ENCODE measurements around the gene IL1RN. TPM values are rescaled to one million over a fixed set of nuclear protein-coding genes. Genes with fewer than 3 reads are reported as not detected.
A peak's percentile ranks its signal among the peaks of the same experiment; 100 is the strongest.

IL1RN gene
- total RNA-seq, 1 donor from 2014 or later = not detected

DNA sequence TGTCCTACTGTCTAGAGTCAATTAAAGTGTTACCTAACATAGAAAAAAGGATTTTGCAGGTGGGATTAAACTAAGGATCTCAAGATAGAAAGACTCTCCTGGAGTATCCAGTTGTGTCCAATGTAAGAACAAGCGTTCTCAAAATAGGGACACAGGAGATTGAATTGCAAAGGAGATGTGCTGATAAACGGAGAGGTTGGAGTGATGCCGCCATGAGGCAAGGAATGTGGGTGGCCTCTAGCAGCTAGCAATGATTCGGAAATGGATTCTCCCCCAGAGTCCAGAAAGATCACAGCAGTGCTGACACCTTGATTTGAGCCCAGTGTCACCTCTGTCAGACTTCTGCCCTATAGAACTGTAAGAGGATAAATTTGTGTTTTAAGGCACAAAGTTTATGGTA lies 24.1 kb upstream of the IL1RN start:
- DNase-seq (ENCODE audit: low read depth in 2 of 2) = no peak

DNA sequence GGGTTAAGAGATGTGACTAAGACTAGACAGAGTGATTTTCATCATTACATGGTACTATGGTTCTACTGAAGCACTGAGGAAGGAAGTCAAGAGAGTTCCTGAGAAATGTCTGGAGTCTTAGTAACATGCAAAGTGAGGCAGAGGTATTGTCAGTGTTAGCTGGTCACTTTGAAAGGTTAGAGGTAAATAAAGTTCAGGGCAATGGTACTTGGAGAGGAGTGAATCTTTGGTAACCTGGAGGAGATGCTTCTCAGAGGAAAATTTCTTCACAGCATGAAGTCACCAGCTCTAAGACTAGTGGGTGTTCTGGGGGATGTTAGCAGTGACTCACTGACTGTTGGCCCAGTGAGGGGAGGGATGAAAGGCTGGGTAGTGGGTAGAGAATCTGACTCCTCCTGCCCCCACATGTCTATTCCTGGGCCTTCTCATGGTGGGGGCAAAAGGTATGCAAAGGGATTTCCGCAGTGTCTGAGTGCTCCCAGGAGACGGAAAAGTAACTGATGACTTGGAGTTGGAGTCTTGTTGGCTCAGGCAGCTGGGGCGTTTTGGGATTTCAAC lies 23.3 kb upstream of the IL1RN start:
- DNase-seq (ENCODE audit: low read depth in 2 of 2) = no peak

DNA sequence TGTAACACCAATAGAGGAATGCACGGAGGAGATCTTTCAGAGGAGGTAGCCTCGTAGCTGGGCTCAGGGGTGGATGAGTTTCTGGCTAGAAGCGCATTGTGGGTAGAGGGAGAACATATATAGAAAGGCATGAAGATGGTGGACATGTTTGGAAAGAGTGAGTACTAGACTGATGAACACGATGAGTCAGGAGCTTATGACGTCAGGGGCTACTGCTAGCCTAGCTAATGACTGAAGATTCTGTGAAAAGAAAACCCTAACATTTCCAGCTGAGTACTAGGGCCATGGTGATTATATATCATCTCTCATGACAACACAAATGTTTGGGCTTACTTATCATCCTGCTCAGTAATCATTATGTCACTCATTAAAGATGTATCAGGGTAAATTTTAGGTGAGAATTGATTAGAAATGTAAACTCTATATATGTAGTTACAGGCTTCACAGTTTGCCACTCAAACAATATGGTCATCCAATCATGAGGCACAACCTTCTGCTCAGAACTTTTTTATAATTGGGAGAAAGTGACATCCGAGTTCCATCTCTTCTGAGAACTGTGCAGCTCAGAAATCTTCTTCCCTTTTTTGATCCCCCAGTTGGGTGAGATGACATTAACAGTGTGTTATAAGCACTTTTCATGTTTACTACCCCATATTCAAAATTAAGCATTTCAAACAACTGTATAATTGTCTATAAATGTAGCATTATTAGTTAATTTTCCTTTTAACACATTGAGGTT lies 22.2 kb upstream of the IL1RN start:
- DNase-seq (ENCODE audit: low read depth in 2 of 2) = no peak

DNA sequence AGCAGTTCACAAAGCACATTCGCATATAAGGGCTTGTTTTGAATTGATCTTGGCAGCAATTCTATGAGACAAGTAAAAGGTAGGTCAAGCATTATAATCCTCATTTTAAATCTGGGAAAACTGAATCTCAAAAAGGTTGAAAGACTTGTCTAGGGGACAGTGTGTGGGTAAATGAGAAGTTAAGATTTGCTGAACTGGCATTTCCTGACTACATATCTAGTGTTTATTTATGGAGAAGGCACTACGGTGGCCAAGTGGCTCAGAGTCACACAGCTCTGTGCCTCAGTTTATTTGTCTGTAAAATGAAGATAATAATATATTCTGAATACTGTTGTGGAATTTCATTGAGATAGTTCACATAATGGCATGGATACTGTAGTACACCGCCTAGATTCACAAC lies 16.3 kb upstream of the IL1RN start:
- DNase-seq (ENCODE audit: low read depth in 2 of 2) = no peak

DNA sequence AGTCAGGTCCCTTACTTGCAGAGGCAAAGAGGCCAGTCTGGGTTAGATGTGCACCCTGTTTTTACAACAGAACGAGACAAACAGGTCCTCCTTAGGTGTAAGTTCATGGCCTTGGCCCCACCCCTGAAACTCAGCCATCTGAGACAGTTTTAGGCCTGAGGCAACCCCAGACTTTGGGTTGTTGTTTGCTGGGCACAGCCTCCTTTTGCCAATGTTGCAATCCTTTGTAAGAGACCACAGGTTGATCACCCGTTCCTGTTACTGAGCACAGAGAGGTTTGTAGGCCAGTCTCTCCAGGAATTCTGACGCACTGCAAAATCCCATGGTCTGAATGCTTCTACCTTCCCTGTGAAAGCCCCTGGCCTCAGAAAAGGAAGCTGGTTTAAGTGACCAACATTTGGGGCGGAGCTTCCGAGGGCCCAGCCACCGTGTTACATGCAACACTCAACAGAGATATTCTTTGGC lies 15.5 kb upstream of the IL1RN start:
- DNase-seq (ENCODE audit: low read depth in 2 of 2) = no peak

DNA sequence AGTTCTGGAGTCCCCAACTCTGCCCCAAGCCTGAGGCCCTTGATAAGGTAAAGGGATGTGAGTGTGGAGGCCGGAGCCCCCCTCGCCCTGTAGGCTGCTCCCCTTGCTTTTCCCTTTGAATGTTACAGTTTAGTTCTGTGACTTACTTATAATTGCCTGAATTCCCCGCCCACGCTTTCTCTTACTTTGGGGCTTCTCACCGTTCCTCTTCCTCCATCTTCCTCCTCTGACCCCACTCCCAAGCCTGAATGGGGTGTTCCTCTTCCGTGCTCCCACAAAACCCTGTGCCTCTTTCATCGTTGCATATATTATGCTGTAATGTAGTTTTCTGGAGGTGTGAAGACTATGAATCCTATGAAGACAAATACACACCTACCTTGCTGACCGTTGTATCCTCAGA lies 15.0 kb upstream of the IL1RN start:
- no peak for DNase-seq (ENCODE audit: low read depth in 2 of 2)

DNA sequence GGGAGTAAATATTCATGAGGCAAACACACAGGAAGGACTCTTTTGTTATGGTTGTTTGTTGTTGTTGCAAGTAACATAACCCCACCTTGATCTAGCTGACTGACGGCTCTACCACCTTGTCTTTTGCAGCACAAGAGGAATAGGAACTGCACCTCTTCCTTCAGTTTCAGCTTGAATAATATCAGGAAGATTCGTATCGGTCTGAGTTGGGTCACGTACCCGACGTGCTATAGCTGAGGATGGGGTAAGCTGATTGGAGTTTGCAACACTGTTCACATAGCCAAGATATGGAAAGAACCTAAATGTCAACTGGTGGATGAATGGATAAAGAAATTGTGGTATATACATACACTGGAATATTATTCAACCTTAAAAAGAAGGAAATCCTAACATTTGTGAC lies 14.5 kb upstream of the IL1RN start:
- no peak for DNase-seq (ENCODE audit: low read depth in 2 of 2)

DNA sequence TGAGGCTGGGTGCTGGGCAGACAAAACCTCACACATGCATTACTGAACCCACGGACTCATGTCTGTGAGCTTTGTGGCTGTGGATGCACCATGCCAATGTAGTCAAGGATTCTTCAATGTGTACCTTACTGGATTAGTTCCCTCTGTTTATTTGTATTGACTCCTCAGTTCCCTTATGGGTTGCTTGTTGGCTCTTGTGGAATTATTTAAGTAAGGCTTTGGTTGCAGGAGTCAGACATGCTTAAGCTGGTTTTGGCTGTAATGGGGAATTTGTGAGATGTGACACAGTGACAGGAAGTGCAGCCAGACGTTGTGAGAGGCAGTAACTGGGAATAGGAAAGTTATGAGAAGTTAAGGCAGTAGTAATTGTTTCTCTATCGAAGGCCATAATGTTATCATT lies 13.6 kb upstream of the IL1RN start:
- no peak for DNase-seq (ENCODE audit: low read depth in 2 of 2)

DNA sequence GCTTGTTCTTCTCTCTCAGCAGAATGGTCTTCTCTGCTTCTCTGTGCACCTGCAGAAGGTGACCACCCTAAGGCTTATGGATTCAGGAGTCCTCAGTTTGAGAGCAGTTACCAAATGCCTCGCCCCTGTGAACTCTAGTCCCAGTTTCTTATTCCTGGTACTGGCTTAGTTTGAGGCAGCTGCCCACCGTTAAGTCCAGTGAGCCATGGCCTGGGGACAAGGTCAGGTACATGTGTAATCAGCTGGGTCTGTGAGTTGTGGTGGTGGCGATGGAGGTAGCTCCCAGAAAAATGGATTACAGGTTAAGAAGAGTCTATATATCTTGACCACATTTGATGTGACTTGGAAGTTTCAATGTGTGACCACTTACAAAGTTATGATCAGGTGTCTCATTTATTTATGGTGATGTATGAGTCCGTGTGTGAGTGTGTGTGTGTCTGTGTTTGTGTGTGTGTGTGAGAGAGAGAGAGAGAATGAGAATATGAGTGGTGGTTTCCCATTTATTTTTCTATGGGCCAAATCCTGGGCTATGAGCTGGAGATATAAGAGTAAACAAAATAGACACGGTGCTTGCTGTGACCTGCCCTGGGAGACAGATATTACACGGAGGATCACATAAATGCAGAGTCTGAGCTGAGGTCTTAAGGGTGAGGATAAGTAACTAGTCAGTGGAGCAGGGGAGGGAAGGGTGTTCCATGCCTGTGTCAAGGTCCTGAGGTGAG lies 13.0 kb upstream of the IL1RN start:
- DNase-seq (ENCODE audit: low read depth in 2 of 2) = no peak

DNA sequence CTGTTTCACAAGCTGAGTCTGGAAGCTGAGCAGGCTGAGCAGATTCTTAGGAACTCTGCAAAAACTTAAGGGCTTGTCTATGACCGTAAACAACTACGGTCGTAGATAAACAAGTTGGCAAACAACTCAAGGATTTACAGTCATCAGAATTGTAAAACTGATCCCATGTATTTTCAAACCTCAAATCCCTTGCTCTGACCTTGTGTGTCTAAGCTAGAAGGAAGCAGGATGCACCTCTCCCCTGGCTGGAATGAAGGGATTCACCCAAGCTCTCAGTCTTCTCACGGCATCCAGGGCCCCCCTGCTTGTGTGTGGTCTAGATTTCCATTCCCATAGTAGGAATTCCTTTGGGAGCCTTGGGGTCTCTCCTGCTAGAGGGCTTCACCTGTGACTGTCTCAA lies 12.4 kb upstream of the IL1RN start:
- no peak for DNase-seq (ENCODE audit: low read depth in 2 of 2)

DNA sequence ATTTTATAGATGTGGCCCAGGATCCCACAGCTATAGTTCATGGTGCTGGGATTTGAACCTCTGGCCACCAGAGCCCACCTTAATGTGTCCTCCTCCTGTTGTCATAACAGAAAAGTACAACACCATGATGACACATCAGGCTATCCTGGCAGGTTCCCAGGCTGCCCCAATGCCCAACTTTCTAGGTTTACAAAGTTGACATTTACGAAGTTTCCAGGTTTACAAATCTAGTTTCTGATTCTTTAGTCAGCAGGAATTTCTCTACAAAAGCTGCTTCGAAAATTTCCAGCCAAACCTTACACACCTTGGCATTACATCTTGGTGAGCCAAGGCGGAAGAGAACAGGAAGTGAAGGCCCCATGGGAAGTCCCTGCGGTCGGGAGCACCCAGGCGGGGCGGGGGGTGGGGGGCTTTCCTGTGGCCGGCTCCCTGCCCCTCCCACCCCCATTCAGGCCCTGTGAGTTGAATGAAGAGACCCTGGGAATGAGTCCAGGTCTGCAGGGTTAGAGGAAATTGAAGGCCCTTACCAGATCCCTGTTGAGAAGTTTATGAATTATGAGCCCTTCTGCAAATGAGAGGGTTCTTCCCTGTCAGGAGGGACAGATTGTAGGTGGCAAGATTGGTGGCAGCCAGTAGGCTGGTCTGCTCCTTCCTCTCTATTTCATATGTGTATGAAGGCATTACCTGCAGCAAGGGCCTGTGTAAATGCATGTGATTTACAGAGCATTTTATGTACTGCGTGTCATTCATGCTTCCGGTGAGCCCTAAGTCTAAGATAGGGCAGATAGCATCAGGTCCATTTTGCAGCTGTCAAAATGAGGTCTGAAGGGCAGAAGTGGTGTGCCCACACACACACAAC lies 11.1 kb upstream of the IL1RN start:
- DNase-seq (ENCODE audit: low read depth in 2 of 2) = no peak

DNA sequence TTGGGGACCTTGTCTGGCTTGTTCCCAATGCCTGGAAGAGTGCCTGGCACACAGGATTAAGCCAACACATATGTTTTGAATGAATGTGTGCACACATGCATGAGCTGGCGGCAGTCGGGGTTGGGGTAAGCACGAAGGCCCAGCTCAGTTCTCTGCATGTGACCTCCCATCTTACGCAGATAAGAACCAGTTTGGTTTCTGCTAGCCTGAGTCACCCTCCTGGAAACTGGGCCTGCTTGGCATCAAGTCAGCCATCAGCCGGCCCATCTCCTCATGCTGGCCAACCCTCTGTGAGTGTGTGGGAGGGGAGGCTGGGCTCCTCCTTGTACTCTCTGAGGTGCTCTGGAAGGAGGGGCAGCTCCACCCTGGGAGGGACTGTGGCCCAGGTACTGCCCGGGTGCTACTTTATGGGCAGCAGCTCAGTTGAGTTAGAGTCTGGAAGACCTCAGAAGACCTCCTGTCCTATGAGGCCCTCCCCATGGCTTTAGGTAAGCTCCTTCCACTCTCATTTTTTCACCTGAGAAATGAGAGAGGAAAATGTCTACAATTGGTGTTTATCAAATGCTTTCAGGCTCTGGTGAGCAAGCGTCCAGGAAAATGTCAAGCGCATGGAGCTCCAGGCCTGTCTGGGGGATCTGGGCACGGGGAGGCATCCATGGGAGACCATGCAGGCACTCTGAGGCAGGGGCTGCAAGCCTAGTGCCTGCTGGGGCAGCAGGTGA lies 9.7 kb upstream of the IL1RN start:
- DNase-seq (ENCODE audit: low read depth in 2 of 2) = no peak

DNA sequence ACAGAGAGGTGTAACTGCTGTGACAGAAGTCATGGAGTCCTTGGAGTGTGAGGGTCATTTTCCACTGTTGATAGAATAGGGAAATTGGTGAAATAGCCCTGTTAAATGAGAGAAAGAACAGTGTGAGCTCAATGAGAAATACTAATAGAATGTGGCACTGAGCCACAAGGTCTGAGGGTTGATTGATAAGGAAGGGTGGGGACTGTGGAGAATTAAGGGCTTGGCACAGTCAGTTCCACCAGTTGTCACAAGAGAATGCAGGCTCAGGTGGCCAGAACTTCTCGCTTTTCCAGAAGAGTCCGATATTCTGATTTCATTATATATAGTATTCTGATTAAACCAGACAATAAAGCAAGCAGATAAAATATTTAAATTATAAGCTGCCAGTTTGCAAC lies 9.1 kb upstream of the IL1RN start:
- no peak for DNase-seq (ENCODE audit: low read depth in 2 of 2)

DNA sequence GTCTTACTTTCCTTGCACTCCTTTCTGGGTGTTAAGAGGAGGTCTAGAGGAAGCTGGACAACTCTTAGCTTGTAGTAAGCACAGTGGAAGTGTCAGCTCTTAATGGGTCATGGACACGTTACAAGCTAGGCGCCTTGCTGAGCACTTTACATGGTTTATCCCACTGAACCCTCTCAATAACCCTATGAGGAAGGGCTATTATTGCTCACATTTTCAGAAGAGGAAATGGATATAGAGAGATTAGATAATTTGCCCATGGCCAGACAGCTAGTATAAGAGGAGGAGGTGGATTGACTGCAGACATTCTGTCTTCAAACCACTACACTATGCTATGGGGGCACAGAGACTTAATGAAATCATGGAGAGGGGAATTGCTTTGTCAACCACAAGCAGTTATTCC lies 8.3 kb upstream of the IL1RN start:
- DNase-seq (ENCODE audit: low read depth in 2 of 2) = no peak

DNA sequence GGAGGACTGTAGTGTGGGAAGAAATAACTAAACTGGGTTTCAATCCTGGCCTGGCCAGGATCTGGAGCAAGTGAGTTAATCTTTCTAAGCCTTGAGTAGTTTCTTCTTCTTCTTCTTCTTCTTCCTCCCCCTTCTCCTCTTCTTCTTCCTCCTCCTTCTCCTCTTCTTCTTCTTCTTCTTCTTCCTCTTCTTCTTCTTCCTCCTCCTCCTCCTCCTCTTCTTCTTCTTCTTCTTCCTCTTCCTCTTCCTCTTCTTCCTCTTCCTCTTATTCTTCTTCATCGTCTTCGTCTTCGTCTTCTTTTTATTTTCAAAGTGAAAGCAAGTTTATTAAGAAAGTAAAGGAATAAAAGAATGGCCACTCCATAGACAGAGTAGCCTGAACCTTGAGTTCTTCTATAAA lies 6.5 kb upstream of the IL1RN start:
- no peak for DNase-seq (ENCODE audit: low read depth in 2 of 2)

DNA sequence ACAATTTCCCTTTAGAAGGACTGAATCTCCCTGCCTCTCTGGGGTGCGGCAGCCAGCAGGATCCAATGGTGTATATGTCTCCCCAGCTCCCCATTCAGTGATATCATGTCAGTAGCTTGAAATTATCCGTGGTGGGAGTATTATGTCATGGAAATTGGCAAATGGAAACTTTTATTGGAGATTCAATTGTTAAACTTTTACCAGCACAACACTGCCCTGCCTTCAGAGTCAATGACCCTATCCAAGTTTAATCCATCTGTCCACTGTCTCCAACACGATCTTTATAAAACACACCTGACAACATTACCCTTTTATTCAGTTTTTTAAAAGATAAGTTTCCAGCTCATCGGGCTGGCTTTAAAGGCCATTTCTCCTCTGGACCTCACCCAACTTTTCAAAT lies 5.0 kb upstream of the IL1RN start:
- no peak for DNase-seq (ENCODE audit: low read depth in 2 of 2)

DNA sequence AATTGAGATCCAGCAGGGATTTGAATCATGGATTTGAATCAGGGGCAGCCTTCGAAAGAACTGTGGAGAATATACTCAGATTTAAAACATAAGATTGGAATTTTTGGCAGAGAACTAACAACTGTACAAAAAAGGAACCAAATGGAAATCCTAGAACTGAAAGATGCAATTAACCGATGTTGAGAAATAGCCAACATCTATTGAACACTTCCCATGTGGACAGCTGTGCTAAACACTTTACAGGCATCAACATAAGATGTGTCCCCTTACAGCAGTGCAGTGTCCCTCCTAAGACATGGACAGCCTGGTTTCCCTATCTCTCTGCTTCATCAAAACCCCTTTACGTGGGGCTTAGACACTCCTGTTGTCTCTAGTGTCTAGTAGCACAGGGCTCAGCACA lies 3.7 kb upstream of the IL1RN start:
- DNase-seq (ENCODE audit: low read depth in 2 of 2) = no peak

DNA sequence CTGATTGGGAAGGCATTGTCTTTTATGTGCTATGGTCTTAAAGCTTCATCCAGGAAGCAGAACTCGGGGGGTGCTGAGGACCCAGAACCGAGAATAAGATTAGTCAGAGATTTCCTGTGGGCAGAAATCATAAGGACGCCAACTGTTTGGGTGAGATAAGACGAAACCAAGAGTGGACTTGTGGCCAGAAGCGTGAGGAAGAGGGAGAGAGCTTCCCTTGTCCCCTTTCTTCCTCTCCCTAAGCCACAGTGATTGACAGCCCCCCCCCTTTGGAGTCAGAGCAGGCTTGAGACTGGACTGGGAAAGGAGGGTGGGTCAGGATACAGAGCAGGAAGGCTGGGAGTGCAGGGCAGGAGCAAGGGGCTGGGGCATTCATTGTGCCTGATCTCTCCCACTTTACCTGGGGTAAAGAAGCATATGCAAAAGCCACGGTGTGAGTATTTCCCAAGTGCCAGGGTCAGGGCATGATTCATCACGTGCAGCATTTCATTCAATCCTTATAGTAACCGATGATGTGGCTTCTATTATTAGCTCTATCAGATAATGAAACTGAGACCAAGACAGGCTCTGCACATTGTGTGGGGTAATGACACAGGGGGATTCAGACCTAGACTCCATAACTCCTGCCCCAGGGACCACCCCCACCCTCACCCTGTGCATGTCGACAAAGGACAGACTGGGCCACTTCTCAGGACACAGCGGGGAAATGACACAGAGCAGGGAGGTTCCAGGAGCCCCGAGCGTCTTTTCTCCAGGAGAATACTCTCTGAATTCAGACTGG lies 3.0 kb upstream of the IL1RN start:
- peak in 1 of 2 donors; percentile 13 for DNase-seq (ENCODE audit: low read depth in 2 of 2)

DNA sequence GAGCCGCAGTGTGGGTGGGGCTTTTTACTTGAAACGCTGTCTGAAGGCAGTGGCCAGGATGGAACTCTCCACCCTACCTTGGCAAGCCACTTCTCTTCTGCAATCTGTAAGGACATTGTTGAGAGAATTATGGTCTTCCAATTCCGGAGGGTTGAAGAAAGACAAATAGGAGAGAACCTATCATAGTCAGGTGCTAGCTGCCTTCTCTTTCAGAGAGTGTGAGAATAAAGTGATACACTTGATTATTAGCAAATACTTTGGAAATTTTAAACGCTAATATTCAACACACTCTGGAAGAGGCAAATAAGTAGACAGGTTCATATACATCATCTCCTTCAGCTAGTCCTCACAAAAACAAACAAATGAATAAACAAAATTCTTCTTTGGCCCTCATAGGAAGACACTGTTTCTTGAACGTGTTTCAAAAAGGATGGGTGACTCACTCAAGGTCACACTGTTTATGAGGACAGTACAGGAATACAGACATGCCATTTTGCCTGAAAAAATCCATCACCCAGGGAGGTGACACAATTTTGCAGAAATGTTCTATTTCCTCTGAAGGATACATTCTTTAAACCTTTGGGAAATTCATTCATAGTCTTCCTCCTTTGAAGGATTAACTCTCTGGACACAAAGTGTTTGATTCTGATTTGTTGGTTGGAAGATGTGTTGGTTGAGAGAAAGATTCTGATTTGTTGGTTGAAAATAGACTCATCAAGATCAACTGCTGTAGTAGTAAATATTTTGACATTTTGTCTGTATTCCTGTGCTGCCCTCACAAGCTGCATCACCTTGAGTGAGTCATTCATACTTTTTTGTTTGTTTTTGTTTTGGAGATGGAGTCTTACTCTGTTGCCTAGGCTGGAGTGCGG lies 2.2 kb upstream of the IL1RN start:
- peak in 1 of 2 donors; percentile 23 for DNase-seq (ENCODE audit: low read depth in 2 of 2)
